Neuronal stem cell (in vitro differentiated cells): Measurements from ENCODE around the gene THEMIS2.

Source experiments
- DNase-seq: peaks from one replicate; pipeline ENCODE4 v3.0.0-alpha.2; 2013; ENCODE audit warnings: low spot score
- H2AFZ ChIP-seq: one replicate; pipeline ENCODE4 v1.6.1; 2013; ENCODE audit warnings: mild to moderate bottlenecking, low read length, inconsistent platforms
- H2AK5ac ChIP-seq: 2 replicates; pipeline ENCODE4 v1.6.1; 2013; ENCODE audit warnings: low read depth, mild to moderate bottlenecking, inconsistent platforms, low read length, moderate library complexity, mixed read lengths
- H2BK120ac ChIP-seq: 2 replicates; pipeline ENCODE4 v1.6.1; 2013; ENCODE audit warnings: low read depth, mild to moderate bottlenecking, inconsistent platforms, low read length, moderate library complexity, mixed read lengths
- H2BK12ac ChIP-seq: one replicate; pipeline ENCODE4 v1.6.1; 2013; ENCODE audit warnings: low read length, inconsistent platforms
- H2BK15ac ChIP-seq: 2 replicates; pipeline ENCODE4 v1.6.1; 2013; ENCODE audit warnings: mild to moderate bottlenecking, low read length, inconsistent platforms, mixed read lengths
- H2BK5ac ChIP-seq: one replicate; pipeline ENCODE4 v1.6.1; 2013; ENCODE audit warnings: inconsistent platforms, mild to moderate bottlenecking, low read length, moderate library complexity
- H3K14ac ChIP-seq: one replicate; pipeline ENCODE4 v1.6.1; 2013; ENCODE audit warnings: low read length, inconsistent platforms
- H3K18ac ChIP-seq: 2 replicates; pipeline ENCODE4 v1.6.1; 2013; ENCODE audit warnings: low read length, inconsistent platforms
- H3K23ac ChIP-seq: 2 replicates; pipeline ENCODE4 v1.6.1; 2013; ENCODE audit warnings: low read depth, mild to moderate bottlenecking, mixed read lengths, low read length, inconsistent platforms; ENCODE audit not compliant: poor library complexity
- H3K27ac ChIP-seq: replicated peaks from 3 replicates; pipeline ENCODE4 v1.5.1; 2013; ENCODE audit warnings: low read length, inconsistent platforms
- H3K27me3 ChIP-seq, 3 experiments: 2 replicates each; pipeline ENCODE4 v1.6.1; 2013; ENCODE audit warnings: low read length in 3 of 3, mild to moderate bottlenecking in 2 of 3, inconsistent platforms in 1 of 3, low read depth in 1 of 3, mixed read lengths in 1 of 3, moderate library complexity in 1 of 3; ENCODE audit not compliant: control insufficient read depth in 3 of 3, insufficient read depth in 3 of 3
- H3K36me3 ChIP-seq, 2 donors: replicated peaks in 1 of 2; 2 replicates each; pipeline ENCODE4 v1.6.1; 2013; ENCODE audit warnings: low read length in 2 of 2; ENCODE audit not compliant: control insufficient read depth in 2 of 2, insufficient read depth in 2 of 2
- H3K4ac ChIP-seq: 2 replicates; pipeline ENCODE4 v1.6.1; 2013; ENCODE audit warnings: inconsistent platforms, mild to moderate bottlenecking, low read length, moderate library complexity
- H3K4me1 ChIP-seq, 2 donors: 1 replicate in 1 of 2; 2 replicates in 1 of 2; pipeline ENCODE4 v1.6.1; 2013; ENCODE audit warnings: low read length in 2 of 2, low read depth in 1 of 2; ENCODE audit not compliant: control insufficient read depth in 2 of 2, insufficient read depth in 1 of 2
- H3K4me2 ChIP-seq: one replicate; pipeline ENCODE4 v1.6.1; 2013; ENCODE audit warnings: mild to moderate bottlenecking, low read length, inconsistent platforms; ENCODE audit not compliant: insufficient read depth, poor library complexity, severe bottlenecking
- H3K4me3 ChIP-seq, 2 donors: 2 replicates each; pipeline ENCODE4 v1.5.1; 2013; ENCODE audit warnings: low read length in 2 of 2, mild to moderate bottlenecking in 2 of 2, inconsistent platforms in 1 of 2, moderate library complexity in 1 of 2
- H3K79me1 ChIP-seq: one replicate; pipeline ENCODE4 v1.6.1; 2013; ENCODE audit warnings: low read depth, mild to moderate bottlenecking, inconsistent platforms, low read length, moderate library complexity
- H3K9ac ChIP-seq: one replicate; pipeline ENCODE4 v1.6.1; 2013; ENCODE audit warnings: mild to moderate bottlenecking, low read depth, low read length, inconsistent platforms; ENCODE audit not compliant: poor library complexity
- H3K9me3 ChIP-seq, 2 donors: replicated peaks in 1 of 2; 2 replicates each; pipeline versions ENCODE3 to v1.6.1; 2013; ENCODE audit warnings: low read length in 2 of 2, mild to moderate bottlenecking in 2 of 2, inconsistent platforms in 1 of 2, low read depth in 1 of 2, mixed read lengths in 1 of 2, moderate library complexity in 1 of 2; ENCODE audit not compliant: control insufficient read depth in 2 of 2, insufficient read depth in 1 of 2
- H4K8ac ChIP-seq: one replicate; pipeline ENCODE4 v1.6.1; 2013; ENCODE audit warnings: low read depth, mild to moderate bottlenecking, inconsistent platforms, low read length, moderate library complexity
- H4K91ac ChIP-seq: one replicate; pipeline ENCODE4 v1.6.1; 2013; ENCODE audit warnings: low read length, low read depth, mild to moderate bottlenecking, inconsistent platforms; ENCODE audit not compliant: poor library complexity
- WGBS, 2 donors: extraction: QIAGEN DNeasy Blood & Tissue Kit; methylation state at CpG; one replicate each; pipeline ENCODE4 v1.1.7; 2013; ENCODE audit warnings: missing lambda C conversion rate in 2 of 2, mixed read lengths in 1 of 2; ENCODE audit not compliant: insufficient read length in 2 of 2, insufficient replicate concordance in 1 of 2; ENCODE audit errors: extremely low coverage in 2 of 2; 5-methylcytosine and 5-hydroxymethylcytosine counted together

THEMIS2 gene

DNA sequence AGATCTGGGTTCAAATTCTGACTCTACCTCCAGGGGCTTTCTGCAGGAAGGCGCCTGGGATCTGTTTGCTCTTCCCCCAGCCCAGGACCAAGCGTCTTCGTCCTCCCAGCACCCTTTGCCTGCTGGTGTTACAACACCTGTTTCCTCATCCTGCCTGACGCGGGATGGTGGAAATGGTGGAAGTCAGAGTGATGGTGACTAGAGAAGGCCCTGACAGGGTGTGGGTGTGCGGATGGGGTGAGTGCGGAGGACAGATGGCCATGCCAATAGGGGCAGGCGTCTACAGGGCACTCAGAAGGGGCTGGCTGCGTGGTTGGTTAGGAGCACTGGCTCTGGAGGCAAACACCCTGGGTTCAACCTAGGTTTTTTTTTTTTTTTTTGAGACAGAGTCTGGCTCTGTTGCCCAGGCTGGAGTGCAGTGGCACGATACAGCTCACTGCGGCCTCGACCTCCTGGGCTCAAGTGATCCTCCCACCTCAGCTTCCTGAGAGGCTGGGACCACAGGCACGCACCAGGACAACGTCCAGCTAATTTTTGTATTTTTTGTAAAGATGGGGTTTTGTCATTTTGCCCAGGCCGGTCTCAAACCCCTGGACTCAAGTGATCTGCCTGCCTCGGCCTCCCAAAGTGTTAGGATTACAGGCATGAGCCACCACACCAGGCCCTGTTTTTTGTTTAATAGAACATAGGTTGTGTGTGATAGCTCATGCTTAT, 1.5 kb downstream of the THEMIS2 start:
- Histone ChIP-seq H4K91ac (no peak overlapping the region), H3K9ac (no peak overlapping the region), H2AK5ac (no peak overlapping the region), H3K4me1 (peaks cover 6 to 8% of the 10 kb centered on the region in 2 donors), H2AFZ (no peak overlapping the region), H4K8ac (no peak overlapping the region), H2BK12ac (no peak overlapping the region), H3K4ac (no peak overlapping the region), H3K18ac (no peak overlapping the region), H2BK120ac (no peak overlapping the region), H3K27ac (no peak overlapping the region), H3K79me1 (no peaks in the 10 kb centered on the region), H3K27me3 (peaks cover 4 to 14% (median 12%) of the 10 kb centered on the region in 3 experiments), H3K23ac (no peak overlapping the region), H3K36me3 (no peaks in the 10 kb centered on the region), H2BK5ac (peak overlapping the region; percentile 62), H3K14ac (no peak overlapping the region), H3K4me3 (no peak overlapping the region), H3K4me2 (no peak overlapping the region), H3K9me3 (no peaks in the 10 kb centered on the region), H2BK15ac (no peak overlapping the region)
- DNase-seq: no peak
- WGBS, 2 donors: no CpG with 5 or more reads among the region's 16 CpGs

- Histone ChIP-seq H3K4ac (peak overlapping the region; percentile 76), H4K91ac (no peak overlapping the region), H3K27ac (no peak overlapping the region), H3K36me3 (no peaks in the 10 kb centered on the region), H3K4me3 (no peak overlapping the region), H3K4me2 (no peak overlapping the region), H3K23ac (peak overlapping the region; percentile 52), H4K8ac (no peak overlapping the region), H2BK5ac (no peak overlapping the region), H3K79me1 (no peaks in the 10 kb centered on the region), H3K9ac (peak overlapping the region; percentile 63), H3K27me3 (peaks cover 4 to 14% (median 12%) of the 10 kb centered on the region in 3 experiments), H3K9me3 (no peaks in the 10 kb centered on the region), H2BK12ac (peak overlapping the region; percentile 63), H2AK5ac (no peak overlapping the region), H2AFZ (no peak overlapping the region), H3K4me1 (peaks cover 4 to 5% of the 10 kb centered on the region in 2 donors), H2BK15ac (no peak overlapping the region), H2BK120ac (no peak overlapping the region), H3K18ac (peak overlapping the region; percentile 59), H3K14ac (peak overlapping the region; percentile 4)
- DNase-seq: no peak
- WGBS, 2 donors: no CpG with 5 or more reads among the region's 18 CpGs
Measured at GRCh38 chr1:27876341-27877114, 4.2 kb downstream of the THEMIS2 start.

- Histone ChIP-seq H3K4ac (no peak overlapping the region), H2AFZ (no peak overlapping the region), H3K27me3 (peaks cover 4 to 14% (median 12%) of the 10 kb centered on the region in 3 experiments), H3K4me3 (no peak overlapping the region), H3K9me3 (no peaks in the 10 kb centered on the region), H3K79me1 (no peaks in the 10 kb centered on the region), H2BK15ac (no peak overlapping the region), H3K4me2 (no peak overlapping the region), H3K27ac (no peak overlapping the region), H3K14ac (no peak overlapping the region), H3K4me1 (peaks cover 4 to 5% of the 10 kb centered on the region in 2 donors), H2BK5ac (no peak overlapping the region), H4K8ac (no peak overlapping the region), H3K36me3 (no peaks in the 10 kb centered on the region), H3K9ac (no peak overlapping the region), H2BK12ac (no peak overlapping the region), H4K91ac (no peak overlapping the region), H2AK5ac (no peak overlapping the region), H3K23ac (no peak overlapping the region), H2BK120ac (no peak overlapping the region), H3K18ac (no peak overlapping the region)
- no CpG with 5 or more reads among the region's 2 CpGs for WGBS, 2 donors
- no peak for DNase-seq
Measured at GRCh38 chr1:27877115-27877416, 4.7 kb downstream of the THEMIS2 start.

DNA sequence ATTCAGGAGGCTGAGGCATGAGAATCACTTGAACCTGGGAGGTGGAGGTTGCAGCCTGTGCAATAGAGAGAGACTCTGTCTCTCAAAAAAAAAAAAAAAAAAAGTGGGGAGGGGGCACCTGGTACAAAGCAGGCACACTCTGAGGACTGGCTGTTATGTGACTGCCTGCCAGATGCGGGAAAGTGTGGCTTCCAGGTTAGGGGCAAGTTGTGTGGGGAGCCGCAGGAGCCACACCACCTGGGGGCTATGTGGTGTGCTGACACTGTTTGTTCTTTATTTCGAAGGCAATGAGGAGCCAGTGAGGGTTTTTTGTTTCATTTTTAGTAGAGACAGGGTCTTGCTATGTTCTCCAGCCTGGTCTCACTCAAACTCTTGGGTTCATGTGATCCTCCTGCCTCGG, 5.7 kb downstream of the THEMIS2 start:
- Histone ChIP-seq H3K4ac (no peak overlapping the region), H2BK120ac (no peak overlapping the region), H3K14ac (no peak overlapping the region), H3K23ac (no peak overlapping the region), H3K18ac (no peak overlapping the region), H2BK15ac (no peak overlapping the region), H4K91ac (no peak overlapping the region), H3K36me3 (peaks cover 0 to 3% of the 10 kb centered on the region in 2 donors), H4K8ac (no peak overlapping the region), H3K4me1 (peaks cover under 1 to 2% of the 10 kb centered on the region in 2 donors), H3K27me3 (peaks cover 1 to 8% (median 7%) of the 10 kb centered on the region in 3 experiments), H2BK12ac (no peak overlapping the region), H2AK5ac (no peak overlapping the region), H3K4me3 (no peak overlapping the region), H2BK5ac (no peak overlapping the region), H3K4me2 (no peak overlapping the region), H3K27ac (no peak overlapping the region), H3K9ac (no peak overlapping the region), H2AFZ (no peak overlapping the region), H3K79me1 (no peaks in the 10 kb centered on the region), H3K9me3 (no peaks in the 10 kb centered on the region)
- DNase-seq: no peak
- WGBS, 2 donors: no CpG with 5 or more reads among the region's 4 CpGs
